ENCODE data around the gene MBP.

MBP gene

DNA sequence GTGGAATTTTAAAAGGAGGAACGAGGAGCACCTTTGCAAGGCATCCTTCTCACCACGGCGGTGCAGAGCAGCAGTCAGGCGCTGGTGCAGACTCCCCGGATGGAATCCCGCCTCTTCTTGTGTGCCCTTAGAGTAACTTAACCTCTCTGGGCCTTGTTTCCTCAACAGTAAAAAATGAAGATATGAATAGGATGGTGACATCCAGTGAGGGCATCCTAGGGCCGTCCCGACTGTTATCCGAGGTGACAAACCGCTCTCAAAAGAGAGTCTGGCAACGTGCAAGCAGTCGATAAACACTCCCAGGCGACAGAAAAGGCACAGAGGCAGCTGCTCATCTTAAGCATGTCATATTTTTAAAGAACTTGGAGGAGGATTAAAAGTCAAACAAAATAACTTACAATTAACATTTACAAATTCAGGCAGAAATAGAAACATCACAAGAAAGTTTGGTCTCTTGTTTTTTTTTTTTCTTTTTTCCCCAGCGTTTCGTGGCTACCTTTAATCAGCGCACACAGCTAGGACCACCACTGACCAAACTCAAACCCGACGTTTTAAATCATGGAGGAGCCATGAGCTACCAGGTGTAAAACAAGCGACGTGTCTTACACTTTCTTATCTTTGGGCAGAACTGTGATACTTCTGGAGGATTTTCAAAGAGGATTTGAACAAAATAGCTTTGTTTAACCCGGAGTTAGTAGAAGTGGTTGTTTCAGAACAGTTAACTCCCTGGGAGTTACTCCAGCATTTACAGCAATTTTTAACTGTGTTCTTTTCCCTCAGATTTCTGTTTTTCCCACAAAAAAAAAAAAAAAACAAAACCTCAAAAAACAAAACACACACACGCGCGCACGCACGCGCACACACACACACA, 2.1 kb downstream of the MBP start:
- DNase-seq (ENCODE audit: low read depth) = no peak
- TF ChIP-seq, protein P1, sequence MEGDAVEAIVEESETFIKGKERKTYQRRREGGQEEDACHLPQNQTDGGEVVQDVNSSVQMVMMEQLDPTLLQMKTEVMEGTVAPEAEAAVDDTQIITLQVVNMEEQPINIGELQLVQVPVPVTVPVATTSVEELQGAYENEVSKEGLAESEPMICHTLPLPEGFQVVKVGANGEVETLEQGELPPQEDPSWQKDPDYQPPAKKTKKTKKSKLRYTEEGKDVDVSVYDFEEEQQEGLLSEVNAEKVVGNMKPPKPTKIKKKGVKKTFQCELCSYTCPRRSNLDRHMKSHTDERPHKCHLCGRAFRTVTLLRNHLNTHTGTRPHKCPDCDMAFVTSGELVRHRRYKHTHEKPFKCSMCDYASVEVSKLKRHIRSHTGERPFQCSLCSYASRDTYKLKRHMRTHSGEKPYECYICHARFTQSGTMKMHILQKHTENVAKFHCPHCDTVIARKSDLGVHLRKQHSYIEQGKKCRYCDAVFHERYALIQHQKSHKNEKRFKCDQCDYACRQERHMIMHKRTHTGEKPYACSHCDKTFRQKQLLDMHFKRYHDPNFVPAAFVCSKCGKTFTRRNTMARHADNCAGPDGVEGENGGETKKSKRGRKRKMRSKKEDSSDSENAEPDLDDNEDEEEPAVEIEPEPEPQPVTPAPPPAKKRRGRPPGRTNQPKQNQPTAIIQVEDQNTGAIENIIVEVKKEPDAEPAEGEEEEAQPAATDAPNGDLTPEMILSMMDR (IDR thresholded peaks at IDR 0.05; ENCODE audit: control insufficient read depth, extremely low read depth, insufficient read depth) = no peak
- peak overlapping the region; percentile 78 for H3K4me3 ChIP-seq (ENCODE audit: low read depth, low read length)

DNA sequence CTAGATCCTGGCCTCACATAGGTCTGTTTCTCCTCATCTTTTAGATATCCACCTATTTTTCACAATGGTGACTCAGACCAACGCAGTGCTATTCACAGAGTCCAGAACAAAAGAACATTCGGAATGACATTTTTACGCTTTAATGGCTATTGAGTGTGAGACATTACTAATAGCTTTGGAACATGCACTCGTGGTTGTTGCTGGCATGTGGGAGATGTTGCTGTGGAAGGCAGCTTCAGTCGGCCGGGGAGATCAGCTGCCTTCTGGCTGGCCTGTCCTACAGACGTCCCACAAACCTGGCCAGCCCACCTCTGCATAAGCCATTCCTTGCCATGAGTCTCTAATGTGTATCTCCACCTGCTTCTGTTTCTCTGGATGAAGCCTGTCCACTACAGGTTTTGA, 3.4 kb downstream of the MBP start:
- no peak for DNase-seq (ENCODE audit: low read depth)
- TF ChIP-seq, protein P1 (IDR thresholded peaks at IDR 0.05; ENCODE audit: control insufficient read depth, extremely low read depth, insufficient read depth) = no peak
- H3K4me3 ChIP-seq (ENCODE audit: low read depth, low read length) = no peak overlapping the region

DNA sequence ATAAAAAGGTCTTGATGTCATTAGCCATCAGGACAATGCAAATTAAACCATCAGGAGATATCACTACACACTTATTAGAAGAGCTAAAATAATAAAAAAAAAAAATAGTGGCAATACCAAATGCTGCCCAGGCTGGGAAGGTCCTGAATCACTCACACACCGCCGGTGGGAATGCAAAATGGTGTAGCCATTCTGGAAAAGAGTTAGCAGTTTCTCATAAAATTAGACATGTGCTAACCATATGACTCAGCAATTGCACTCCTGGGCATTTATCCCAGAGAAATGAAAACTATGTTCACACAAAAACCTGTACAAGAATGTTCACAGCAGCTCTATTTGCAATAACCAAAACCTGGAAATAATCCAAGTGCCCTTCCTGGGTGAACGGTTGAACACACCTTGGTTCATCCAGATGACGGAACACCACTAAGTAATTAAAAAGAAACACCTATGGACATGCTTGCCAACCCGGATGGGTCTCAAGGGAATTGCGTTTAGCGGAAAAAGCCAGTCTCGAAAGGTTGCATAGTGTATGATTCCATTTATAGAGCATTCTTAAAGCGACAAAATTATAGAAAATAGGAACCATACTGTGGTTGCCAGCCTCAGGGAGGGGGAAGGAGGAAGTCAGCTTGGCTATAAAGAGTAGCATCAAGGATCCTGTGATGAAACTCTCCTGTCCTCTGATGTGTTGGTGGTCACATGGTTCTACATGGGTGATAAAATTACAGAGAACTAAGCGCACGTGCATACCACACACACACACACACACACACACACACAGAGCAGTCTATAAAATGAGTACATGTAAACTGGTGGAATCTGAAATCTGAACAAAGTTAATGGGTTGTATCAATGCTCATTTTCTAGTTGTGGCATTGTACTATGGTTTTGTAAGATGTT, 4.6 kb downstream of the MBP start:
- TF ChIP-seq, protein P1 (IDR thresholded peaks at IDR 0.05; ENCODE audit: control insufficient read depth, extremely low read depth, insufficient read depth) = no peak
- H3K4me3 ChIP-seq (ENCODE audit: low read depth, low read length) = peak overlapping the region; percentile 31
- peak; percentile 100 for DNase-seq (ENCODE audit: low read depth)

DNA sequence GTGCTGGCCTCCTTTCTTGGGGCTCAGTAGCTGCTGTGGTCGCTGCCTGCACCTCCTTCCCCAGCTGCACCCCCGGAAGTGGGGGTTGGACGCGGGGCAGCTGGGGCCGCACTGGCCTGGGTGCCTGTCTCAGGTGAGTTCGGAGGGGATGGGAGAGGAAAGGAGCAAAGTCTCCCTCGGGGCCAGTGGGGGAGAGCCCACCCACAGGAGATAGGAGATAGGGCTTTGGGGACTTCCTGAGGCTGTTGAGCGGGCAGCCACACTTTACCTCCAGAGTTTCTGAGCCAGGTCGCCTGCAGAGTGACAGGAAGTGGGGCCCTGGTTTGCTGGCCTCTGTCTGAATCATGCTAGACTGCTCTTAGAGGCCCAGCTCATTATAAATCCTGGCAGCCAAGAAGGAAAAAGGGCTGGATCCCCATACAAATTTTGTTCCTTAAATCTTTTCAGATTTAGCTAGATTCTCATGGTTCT, 8.1 kb downstream of the MBP start:
- no peak for DNase-seq (ENCODE audit: low read depth)
- H3K4me3 ChIP-seq (ENCODE audit: low read depth, low read length) = no peak overlapping the region
- TF ChIP-seq, protein P1 (IDR thresholded peaks at IDR 0.05; ENCODE audit: control insufficient read depth, extremely low read depth, insufficient read depth) = no peak

DNA sequence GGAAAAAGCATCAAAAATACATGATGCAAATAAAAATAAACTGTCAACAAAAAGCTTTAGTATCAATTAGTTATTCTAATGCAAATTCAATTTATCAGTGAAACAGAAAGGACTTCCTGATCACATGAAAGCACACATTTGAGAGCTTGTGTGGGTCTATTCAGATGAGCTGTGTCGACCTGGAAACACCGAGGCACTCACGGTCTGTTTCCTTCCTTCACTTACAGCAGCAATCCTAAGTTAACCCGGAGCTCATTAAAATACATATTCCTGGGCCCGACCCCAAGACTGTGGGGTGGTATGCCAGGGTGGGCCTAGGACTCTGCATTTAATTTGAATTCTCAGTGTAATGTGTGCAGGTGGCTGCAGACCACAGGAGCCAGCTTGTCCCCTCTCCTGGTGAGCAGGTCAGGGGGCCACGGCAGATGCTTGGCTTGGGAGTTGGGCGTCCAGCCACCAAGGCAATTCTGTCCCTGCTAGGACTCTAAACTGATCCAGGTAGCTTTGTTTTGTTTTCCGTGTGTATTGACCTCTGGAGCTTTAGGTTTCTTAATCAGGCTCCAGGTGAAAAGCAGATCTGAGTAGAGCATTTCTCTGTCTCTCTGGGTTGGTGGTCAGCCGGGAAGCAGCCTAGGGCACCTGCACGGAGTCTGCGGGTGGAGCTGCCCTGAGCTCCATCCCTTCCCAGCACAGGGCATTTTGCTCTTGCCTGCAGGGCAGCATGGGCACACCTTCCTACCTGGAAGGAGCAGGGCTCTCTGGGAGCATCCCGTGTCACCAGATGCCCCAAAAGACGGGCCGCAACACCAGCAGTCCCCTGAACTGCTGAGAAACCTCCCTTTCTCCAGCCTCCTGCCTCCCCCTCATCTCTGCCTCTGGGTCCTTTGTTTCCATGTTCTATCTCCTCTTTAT, 9.0 kb downstream of the MBP start:
- TF ChIP-seq, protein P1 (IDR thresholded peaks at IDR 0.05; ENCODE audit: control insufficient read depth, extremely low read depth, insufficient read depth) = no peak
- no peak overlapping the region for H3K4me3 ChIP-seq (ENCODE audit: low read depth, low read length)
- DNase-seq (ENCODE audit: low read depth) = no peak

DNA sequence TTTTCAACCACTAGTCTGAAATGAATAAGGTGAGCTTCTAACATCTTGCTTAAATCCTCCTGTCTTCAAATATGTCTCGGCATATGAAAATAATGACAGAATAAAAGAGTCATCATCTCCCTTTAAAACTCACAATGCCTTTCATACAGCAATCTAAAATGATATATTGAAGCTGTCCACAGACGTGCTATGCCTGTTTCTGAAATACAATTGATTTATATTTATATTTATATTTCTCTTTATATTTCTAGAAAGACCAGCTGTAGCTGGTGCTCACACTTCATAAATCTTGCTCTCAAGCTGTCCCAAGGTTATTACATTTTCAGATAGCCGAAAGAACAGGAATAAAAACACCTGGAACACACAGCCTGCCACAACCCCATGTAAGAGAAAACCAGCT, 11.1 kb downstream of the MBP start:
- TF ChIP-seq, protein P1 (IDR thresholded peaks at IDR 0.05; ENCODE audit: control insufficient read depth, extremely low read depth, insufficient read depth) = no peak
- H3K4me3 ChIP-seq (ENCODE audit: low read depth, low read length) = no peak overlapping the region
- no peak for DNase-seq (ENCODE audit: low read depth)
